HG03575 (cell line): ENCODE results near the gene TNFRSF14.

Experiments
- ATAC-seq: cut with Tn5 transposase; IDR thresholded peaks from one replicate; pipeline ENCODE4 v1.9.1; 2021; ENCODE audit not compliant: unreplicated experiment, insufficient number of reproducible peaks, low FRiP score; ENCODE audit errors: extremely low read depth

Gene TNFRSF14

DNA sequence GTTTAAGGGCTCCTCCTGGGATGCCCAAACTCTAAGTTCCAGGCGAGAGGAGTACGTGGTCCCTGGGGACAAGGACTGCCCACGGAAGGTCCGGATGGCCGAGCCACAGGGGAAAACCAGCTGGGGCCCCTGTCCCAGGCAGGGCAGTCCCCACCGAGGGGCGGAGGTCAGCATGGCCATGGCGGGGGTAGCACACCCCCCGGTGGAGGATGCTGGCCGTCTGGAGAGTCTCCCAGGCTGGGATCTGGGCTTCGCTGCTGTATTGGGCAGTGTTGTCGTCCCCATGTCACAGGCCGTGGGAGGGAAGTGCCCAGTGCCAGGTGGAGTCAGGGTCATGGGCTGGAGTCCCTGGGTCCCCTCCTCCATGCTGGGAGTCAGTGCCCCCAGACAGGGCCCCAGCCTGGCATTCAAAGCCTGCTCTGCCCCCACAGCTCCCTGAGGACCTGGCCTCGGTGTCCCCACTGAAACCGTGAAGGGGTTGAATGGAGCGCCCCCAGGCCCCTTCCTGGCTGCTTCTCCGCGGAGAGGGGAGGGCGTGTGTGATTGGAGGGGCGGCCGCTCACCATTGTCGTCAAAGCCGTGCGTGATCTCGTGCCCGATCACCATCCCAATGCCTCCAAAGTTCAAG lies 37.2 kb downstream of the TNFRSF14 start:
- ATAC-seq: no peak

DNA sequence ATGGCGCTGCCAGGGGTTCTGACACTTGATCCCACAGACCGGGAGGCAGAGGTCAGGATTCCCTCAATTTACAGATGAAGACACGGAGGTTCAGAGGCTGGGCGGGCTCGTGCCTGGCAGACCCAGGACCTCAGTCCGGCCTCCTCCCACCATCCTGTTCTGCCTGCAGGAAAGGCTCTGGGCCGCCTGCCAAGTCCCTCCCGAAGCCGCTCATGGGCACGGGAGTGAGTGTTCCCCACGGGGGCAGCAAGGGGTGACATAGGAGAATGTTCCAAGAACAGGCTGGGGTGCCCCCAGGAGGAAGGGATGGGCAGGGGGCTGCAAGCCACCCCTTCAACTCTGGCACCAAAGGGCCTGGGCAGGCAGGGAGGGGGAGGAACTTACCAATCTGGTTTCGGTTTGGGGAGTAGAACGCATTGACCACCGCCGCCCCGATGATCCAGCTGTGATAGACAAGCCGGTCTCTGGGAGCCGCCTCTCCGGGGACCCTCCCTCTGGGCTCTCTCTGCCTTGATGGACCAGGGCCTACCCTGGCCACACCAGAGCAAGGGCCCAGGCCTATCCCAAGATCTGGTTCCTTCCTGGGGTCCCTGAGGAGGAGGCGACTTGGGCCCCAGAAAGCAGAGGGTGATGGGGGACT lies 38.0 kb downstream of the TNFRSF14 start:
- ATAC-seq: no peak

- ATAC-seq: no peak
Observed at GRCh38 chr1:2594641-2595131, 38.5 kb downstream of the TNFRSF14 start.

- ATAC-seq: no peak
Observed at GRCh38 chr1:2595261-2595811, 39.2 kb downstream of the TNFRSF14 start.

DNA sequence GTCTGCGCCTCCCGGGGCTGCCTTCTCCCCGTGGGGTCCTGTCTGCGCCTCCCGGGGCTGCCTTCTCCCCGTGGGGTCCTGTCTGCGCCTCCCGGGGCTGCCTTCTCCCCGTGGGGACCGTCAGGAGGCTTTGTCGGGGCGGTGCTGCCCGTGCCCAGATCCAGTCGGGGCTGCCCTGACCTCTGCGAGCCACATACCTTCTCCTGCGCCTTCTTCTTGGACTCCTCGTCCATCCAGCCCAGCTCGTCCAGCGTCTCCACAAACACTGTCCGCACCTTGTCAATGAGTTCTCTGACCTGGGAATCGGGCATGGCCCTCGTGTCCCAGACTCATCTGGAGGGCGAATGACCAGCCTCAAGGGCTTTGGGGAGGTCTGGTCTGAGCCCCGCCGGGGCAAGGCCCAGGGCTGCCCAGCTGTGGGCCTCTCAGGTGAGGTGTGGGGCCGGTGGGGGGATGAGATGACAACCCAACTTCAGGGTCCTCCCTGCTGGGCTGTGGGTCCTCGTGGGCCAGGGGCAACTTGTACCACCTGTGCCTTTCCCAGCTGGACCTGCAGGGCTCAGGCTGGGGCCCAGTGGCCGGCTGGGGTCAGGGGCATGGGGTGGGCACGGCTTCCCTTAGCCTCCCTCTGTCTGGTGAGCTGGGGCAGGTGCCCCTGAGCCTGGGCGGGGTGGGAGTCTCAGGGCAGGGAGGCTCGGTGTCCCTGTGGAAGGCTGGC lies 39.8 kb downstream of the TNFRSF14 start:
- no peak for ATAC-seq

GRCh38 chr1:2596530-2597333 lies 40.6 kb downstream of the TNFRSF14 start:
- no peak for ATAC-seq

DNA sequence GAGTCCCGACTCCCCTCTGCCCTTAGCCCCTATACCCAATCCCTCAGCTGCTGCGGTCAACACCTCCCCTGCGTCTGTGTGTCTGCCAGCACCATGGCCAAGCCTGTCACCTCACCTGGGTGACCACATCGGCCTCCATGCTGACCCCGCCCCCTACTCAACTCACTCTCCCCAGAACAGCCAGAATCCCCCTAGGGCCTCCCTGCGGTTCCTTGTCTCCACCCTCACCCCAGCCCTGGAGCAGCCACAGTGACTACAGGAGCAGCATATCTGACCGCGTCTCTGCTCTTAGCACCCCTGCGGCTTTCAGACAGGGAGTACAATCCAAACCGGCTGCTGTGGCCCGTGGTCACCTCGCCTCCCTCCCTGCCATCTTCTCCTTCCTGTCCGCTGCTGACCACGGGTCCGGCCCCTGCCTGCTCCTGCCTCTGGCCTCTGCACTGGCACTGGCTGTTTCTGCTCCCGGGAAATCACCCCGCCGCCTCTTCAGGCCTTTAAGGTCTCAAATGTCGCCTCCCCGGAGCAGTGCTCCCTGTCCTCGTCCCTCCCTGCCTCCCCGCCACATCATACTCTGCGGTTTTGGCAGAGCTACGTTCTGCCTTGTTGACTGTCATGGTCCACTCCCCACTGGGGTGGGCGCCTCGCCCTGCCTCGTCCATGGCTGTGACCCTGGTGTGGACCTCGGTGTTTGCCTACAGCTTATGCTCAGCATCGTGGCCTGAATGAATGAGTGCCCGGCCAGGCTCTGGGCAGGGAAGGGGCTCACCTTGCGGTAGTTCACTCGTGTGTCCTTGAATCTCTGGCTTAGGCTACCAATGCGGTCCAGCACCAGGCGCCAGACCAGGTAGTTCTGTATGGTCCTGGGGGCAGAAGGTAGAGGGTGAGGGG lies 41.5 kb downstream of the TNFRSF14 start:
- no peak for ATAC-seq

DNA sequence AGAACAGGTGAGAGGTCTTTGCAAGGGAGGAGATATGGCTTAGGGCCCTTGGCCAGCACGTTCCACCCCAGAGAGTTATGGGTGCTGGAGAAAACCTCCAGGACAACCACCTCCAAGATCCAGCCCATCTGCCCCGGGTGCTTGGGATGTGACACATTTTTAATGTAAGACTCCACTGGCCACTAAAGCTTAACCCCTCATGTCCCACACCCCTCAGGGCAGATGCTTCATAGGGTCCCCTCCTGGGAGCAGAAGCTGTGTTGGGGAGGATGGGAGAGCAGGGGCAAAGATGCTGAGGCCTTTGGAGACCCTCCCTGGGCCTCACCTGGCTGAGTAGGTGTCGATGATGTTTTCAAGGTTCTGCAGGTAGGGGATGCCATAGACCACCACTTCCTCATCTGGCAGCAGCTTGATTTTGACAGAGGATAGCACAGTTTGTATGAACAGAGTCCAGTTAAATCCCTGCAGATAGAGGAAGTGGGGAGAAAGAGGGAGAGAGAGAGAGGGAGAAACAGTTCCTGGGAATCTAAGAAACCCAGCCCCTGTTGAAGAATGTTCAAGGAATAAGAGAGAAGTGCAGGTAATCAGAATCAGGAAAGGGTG lies 42.3 kb downstream of the TNFRSF14 start:
- no peak for ATAC-seq

DNA sequence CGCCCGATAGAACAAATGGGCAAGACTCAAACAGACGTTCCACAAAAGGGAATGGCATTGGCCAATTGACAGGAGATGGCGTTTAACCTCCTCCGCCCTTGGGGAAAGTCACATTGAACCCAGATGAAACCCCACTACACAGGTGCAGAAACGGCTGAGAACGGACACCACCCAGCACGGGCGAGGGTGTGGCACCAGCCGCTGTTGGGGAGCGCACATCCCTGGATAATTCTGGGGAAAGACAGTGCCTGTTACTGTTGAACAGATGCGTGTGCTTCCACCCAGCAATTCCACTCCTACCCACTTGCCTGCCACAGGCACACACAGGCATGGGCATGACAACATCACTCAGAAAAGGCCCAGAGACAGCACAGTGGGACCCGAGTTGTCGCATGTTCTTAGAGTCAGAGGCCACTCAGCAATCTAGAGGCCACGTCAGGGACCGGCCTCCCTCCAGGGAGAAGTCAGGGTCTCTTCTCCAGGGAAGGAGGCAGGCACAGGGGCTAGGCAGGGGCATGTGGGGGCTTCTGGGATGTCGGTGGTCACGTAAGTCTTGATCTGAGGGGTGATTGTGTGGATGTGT lies 45.6 kb downstream of the TNFRSF14 start:
- no peak for ATAC-seq

DNA sequence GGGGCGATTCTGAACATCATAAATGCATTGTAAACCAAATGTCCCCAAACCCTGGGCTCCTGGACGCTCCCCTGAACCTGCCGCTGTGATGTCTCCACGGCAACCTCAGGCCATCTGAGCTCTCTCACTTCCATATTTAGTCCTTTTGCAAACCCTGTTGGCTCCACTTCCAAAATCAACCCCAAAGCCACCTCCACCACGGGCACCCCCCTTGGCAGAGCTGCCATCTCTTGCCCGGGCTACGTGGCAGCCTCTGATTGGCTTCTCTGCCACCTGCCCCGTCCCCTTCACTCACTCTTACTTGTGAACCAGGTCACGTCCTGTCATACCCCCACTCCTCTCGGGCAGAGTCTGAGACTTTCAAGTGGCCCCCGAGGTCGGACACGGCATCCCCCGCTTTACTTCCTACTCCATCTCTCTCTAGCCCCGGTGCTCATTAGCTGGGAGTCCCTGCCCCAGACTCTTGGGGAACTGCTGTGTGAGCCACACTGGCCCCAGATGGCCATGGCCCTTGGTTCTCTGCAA lies 46.2 kb downstream of the TNFRSF14 start:
- no peak for ATAC-seq

- no peak for ATAC-seq
Observed at GRCh38 chr1:2602866-2603520, 46.8 kb downstream of the TNFRSF14 start.

GRCh38 chr1:2603521-2604155 lies 47.5 kb downstream of the TNFRSF14 start:
- no peak for ATAC-seq

- no peak for ATAC-seq
Observed at GRCh38 chr1:2604156-2604843, 48.1 kb downstream of the TNFRSF14 start.

GRCh38 chr1:2604844-2605508 lies 48.8 kb downstream of the TNFRSF14 start:
- ATAC-seq: no peak
